Ovary (tissue), 9 donors: ENCODE data around the gene CPN2. TPM values are rescaled to one million over a fixed set of nuclear protein-coding genes. Genes with fewer than 3 reads are reported as not detected.

Source experiments
- DNase-seq, 5 donors: peaks; one replicate each; pipeline ENCODE4 v3.0.0-alpha.2; 2019 to 2020
- H3K27ac ChIP-seq, 2 donors: fragments of 200-600 bp; one replicate each; pipeline versions ENCODE4 v1.5.1 to v1.8.0; 2019 to 2022
- H3K27me3 ChIP-seq: fragments of 200-600 bp; one replicate; pipeline ENCODE4 v1.8.0; 2022
- H3K36me3 ChIP-seq: fragments of 200-600 bp; sonication (generic); one replicate; pipeline ENCODE4 v1.5.1; 2019
- H3K4me1 ChIP-seq: one replicate; pipeline ENCODE4 v1.8.1; 2013; ENCODE audit warnings: mild to moderate bottlenecking, moderate library complexity; ENCODE audit not compliant: insufficient read depth
- H3K4me3 ChIP-seq: fragments of 200-600 bp; sonication (generic); one replicate; pipeline ENCODE4 v1.5.1; 2017
- H3K9me3 ChIP-seq, 2 donors: fragments of 200-600 bp in 1 of 2; sonication (generic) in 1 of 2; one replicate each; pipeline versions ENCODE4 v1.5.1 to v1.8.1; 2013 to 2019; ENCODE audit warnings: mild to moderate bottlenecking in 1 of 2, moderate library complexity in 1 of 2
- CTCF ChIP-seq, 3 donors: fragments of 450-650 bp in 2 of 3; fragments of 200-600 bp in 1 of 3; IDR thresholded peaks; one replicate each; pipeline versions ENCODE4 v1.5.1 to v1.8.0; 2016 to 2022; ENCODE audit warnings: antibody characterized with exemption in 3 of 3, mild to moderate bottlenecking in 1 of 3
- EP300 ChIP-seq: sonication (generic); formaldehyde crosslinking; IDR thresholded peaks from one replicate; pipeline ENCODE4 v1.6.1; 2017; ENCODE audit warnings: antibody characterized with exemption
- POLR2A ChIP-seq: fragments of 450-650 bp; IDR thresholded peaks from one replicate; pipeline ENCODE4 v1.6.1; 2017; ENCODE audit warnings: antibody characterized with exemption, mild to moderate bottlenecking, moderate library complexity
- WGBS, 3 donors: extraction: QIAGEN DNeasy Blood & Tissue Kit in 1 of 3; methylation state at CpG; one replicate each; pipeline versions ENCODE4 v1.1.5 to v1.1.7; 2013 to 2017; 5-methylcytosine and 5-hydroxymethylcytosine counted together
- intact Hi-C, 4 donors: fragments of 100-400 bp; cut with DNase I; formaldehyde crosslinking; loops; one replicate each; pipeline versions ENCODE4 v1.11.0 to v1.15.1; 2022 to 2023
- polyA plus RNA-seq, 2 donors: library from polyadenylated mRNA; stranded (reverse); fragments of 200-250 nt in 1 of 2; fragments of 350-450 nt in 1 of 2; fragmentation: Illumina TruSeq in 1 of 2; extraction: RNeasy Lipid Tissue Mini Kit (QIAGEN cat#74804) in 1 of 2; gene quantifications; one replicate each; pipeline ENCODE4 v1.2.3, GENCODE V29; 2013 to 2014
- total RNA-seq, 7 donors: library from RNA; depleted of rRNA in 2 of 7; stranded (reverse); fragments of >200 nt in 2 of 7; fragmentation: NEBNext Ultra II Directional in 3 of 7; extraction: Animal tissue kit (Norgen Biotek cat#: 25700) in 3 of 7; gene quantifications; one replicate each; pipeline versions ENCODE4 v1.1.0 to v1.2.4, GENCODE V29; 2016 to 2023
- donor health status: DM: no; HTN: no; CAD: no; lungs with moderate emphysema.
- donor health status: DM: no; HTN: no; CAD: no.
- donor health status: Bipolar disorder and iron deficiency.
- donor health status: DM: yes; HTN: yes; CAD: no.
- donor health status: DM: no; HTN: no; CAD: no.
- donor health status: DM: yes; HTN: yes; CAD: no.

Gene CPN2
- total and polyA plus RNA-seq, 9 donors = 0.18 to 1.6 TPM; not detected in 7

GRCh38 chr3:194336601-194337355 is 14.3 kb downstream of the CPN2 start:
- Histone ChIP-seq H3K27ac (no peak overlapping the region), H3K4me1 (no peaks in the 10 kb centered on the region), H3K27me3 (no peaks in the 10 kb centered on the region), H3K4me3 (no peak overlapping the region), H3K9me3 (no peaks in the 10 kb centered on the region), H3K36me3 (no peaks in the 10 kb centered on the region)
- DNase-seq = no peak
- intact Hi-C loops = loop anchor here in 3 of 4 donors (5.0 to 10.0 kb wide), 3 partner anchors 61 to 258 kb away; partner anchors contain the start of gene GP5 (in 1 of the 3)
- 78 to 87% (median 86%) methylated on average over 17 of the region's 17 CpGs for WGBS, 3 donors
- no peak for TF ChIP-seq POLR2A
- no peak for TF ChIP-seq EP300
- TF ChIP-seq CTCF (IDR thresholded peaks at IDR 0.05) = no peak

DNA sequence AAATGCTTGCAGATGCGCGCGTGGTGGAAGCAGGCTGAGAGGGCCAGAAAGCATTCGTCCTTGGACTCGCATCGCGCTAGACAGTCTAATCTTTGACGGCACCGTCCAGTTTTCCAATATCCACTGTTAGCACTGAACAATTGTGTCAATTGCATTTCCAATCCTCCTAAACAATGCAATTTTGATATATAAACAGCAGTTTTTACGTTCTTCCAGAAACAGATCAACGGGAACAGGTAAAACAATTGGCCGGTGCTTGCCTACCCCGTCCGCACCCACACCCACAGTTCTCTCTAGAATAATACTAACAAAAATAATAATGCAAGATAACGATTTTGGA is 17.2 kb downstream of the CPN2 start:
- intact Hi-C loops = loop anchor here in 2 of 4 donors (5.0 to 10.0 kb wide), 3 partner anchors 68 to 261 kb away; no protein-coding TSS in a partner anchor
- no peak for TF ChIP-seq POLR2A
- no peak for TF ChIP-seq CTCF (IDR thresholded peaks at IDR 0.05)
- no peak for TF ChIP-seq EP300

GRCh38 chr3:194333212-194333980 is 17.7 kb downstream of the CPN2 start:
- WGBS, 3 donors = 2% methylated on average over 42 to 69 of the region's 69 CpGs
- H3K27ac ChIP-seq = no peak overlapping the region
- intact Hi-C loops = loop anchor here in 2 of 4 donors (5.0 to 10.0 kb wide), 3 partner anchors 69 to 261 kb away; no protein-coding TSS in a partner anchor
- H3K36me3 ChIP-seq = no peaks in the 10 kb centered on the region
- no peaks in the 10 kb centered on the region for H3K4me1 ChIP-seq
- TF ChIP-seq CTCF (IDR thresholded peaks at IDR 0.05) (peak; percentile 94 to 99 (median 96)), POLR2A (no peak)
- peak; percentile 81 to 93 (median 90) for DNase-seq
- peak overlapping the region; percentile 30 for H3K4me3 ChIP-seq
- H3K27me3 ChIP-seq = no peaks in the 10 kb centered on the region
- no peaks in the 10 kb centered on the region for H3K9me3 ChIP-seq

More for the DNA sequence above, 17.2 kb downstream of the CPN2 start:
- DNase-seq = no peak
- no peaks in the 10 kb centered on the region for H3K9me3 ChIP-seq
- H3K4me1 ChIP-seq = no peaks in the 10 kb centered on the region
- no peaks in the 10 kb centered on the region for H3K36me3 ChIP-seq
- H3K27ac ChIP-seq = no peak overlapping the region
- no peak overlapping the region for H3K4me3 ChIP-seq
- H3K27me3 ChIP-seq = no peaks in the 10 kb centered on the region
- 26 to 28% (median 27%) methylated on average over 15 of the region's 15 CpGs for WGBS, 3 donors

DNA sequence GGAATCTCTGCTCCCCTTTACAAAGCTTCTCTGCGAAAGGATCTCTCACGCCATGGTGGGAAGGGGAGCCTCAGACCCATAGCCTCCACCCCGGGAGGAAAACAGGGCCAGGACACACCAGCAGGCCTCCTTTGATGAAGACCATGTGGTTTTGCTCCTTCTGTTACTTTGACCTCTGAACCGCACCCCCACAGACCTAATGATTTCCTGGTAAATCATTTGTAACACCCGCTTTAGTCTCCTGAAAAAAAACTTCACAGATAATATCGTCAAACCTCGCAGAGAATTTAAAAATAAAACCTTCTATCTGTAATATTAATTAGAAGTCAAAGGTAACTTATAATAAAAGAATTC is 18.3 kb downstream of the CPN2 start:
- Histone ChIP-seq H3K27me3 (no peaks in the 10 kb centered on the region), H3K36me3 (no peaks in the 10 kb centered on the region), H3K9me3 (no peaks in the 10 kb centered on the region), H3K4me3 (no peak overlapping the region), H3K4me1 (no peaks in the 10 kb centered on the region), H3K27ac (no peak overlapping the region)
- TF ChIP-seq CTCF (IDR thresholded peaks at IDR 0.05) = no peak
- no peak for TF ChIP-seq POLR2A
- no peak for TF ChIP-seq EP300
- no peak for DNase-seq
- intact Hi-C loops = loop anchor here in 2 of 4 donors (5.0 to 10.0 kb wide), 3 partner anchors 69 to 262 kb away; no protein-coding TSS in a partner anchor
- 67 to 80% (median 77%) methylated on average over 7 of the region's 7 CpGs for WGBS, 3 donors
